ENCODE measurements around the gene LY6G6D.

The LY6G6D gene

GRCh38 chr6:31721351-31722020 lies 6.3 kb downstream of the LY6G6D start, which contains the start of gene LY6G6C:
TSS of gene LY6G6C (minus strand) at chr6:31721746. CDS start at chr6:31721679, 67 bp downstream.
- no peak for DNase-seq

GRCh38 chr6:31722173-31722572 lies 7.0 kb downstream of the LY6G6D start:
- no peak for DNase-seq

GRCh38 chr6:31723245-31723979 lies 8.3 kb downstream of the LY6G6D start, which contains the start of gene MPIG6B:
TSS of gene MPIG6B (plus strand) at chr6:31723373. CDS start at chr6:31723384, 11 bp downstream.
- DNase-seq, result no peak

- no peak for DNase-seq
Observed at GRCh38 chr6:31723980-31724691, 9.0 kb downstream of the LY6G6D start.

- DNase-seq, result no peak
Observed at GRCh38 chr6:31725502-31726350, 10.6 kb downstream of the LY6G6D start.

- DNase-seq, result no peak
Observed at GRCh38 chr6:31727034-31727716, 12.0 kb downstream of the LY6G6D start.

GRCh38 chr6:31727717-31728671 lies 12.8 kb downstream of the LY6G6D start:
- no peak for DNase-seq

- no peak for DNase-seq
Observed at GRCh38 chr6:31728767-31729514, 13.8 kb downstream of the LY6G6D start, which contains the start of gene DDAH2. TSS of gene DDAH2 (minus strand) at chr6:31729299. CDS start at chr6:31729161, 138 bp downstream.

GRCh38 chr6:31729515-31729978 lies 14.4 kb downstream of the LY6G6D start:
- DNase-seq, result peak; percentile 76

GRCh38 chr6:31729979-31730630 lies 15.0 kb downstream of the LY6G6D start:
- peak; percentile 71 for DNase-seq

- no peak for DNase-seq
Observed at GRCh38 chr6:31730631-31731086, 15.5 kb downstream of the LY6G6D start.

- no peak for DNase-seq
Observed at GRCh38 chr6:31732029-31732428, 16.9 kb downstream of the LY6G6D start.

- no peak for DNase-seq
Observed at GRCh38 chr6:31733734-31734133, 18.6 kb downstream of the LY6G6D start.

- DNase-seq, result no peak
Observed at GRCh38 chr6:31734247-31734820, 19.2 kb downstream of the LY6G6D start.

GRCh38 chr6:31734821-31735406 lies 19.8 kb downstream of the LY6G6D start:
- peak; percentile 53 for DNase-seq

- DNase-seq, result peak; percentile 81
Observed at GRCh38 chr6:31736021-31736767, 21.0 kb downstream of the LY6G6D start, which contains the start of gene CLIC1. TSS of gene CLIC1 (minus strand) at chr6:31736530. CDS start at chr6:31736300, 230 bp downstream.

- no peak for DNase-seq
Observed at GRCh38 chr6:31736768-31737314, 21.7 kb downstream of the LY6G6D start.
